GM18520 (cell line): ENCODE measurements around the gene SERPINB13.

Experiments used
- ATAC-seq: cut with Tn5 transposase; IDR thresholded peaks from one replicate; pipeline ENCODE4 v1.9.1; 2021; ENCODE audit not compliant: unreplicated experiment

The SERPINB13 gene

DNA sequence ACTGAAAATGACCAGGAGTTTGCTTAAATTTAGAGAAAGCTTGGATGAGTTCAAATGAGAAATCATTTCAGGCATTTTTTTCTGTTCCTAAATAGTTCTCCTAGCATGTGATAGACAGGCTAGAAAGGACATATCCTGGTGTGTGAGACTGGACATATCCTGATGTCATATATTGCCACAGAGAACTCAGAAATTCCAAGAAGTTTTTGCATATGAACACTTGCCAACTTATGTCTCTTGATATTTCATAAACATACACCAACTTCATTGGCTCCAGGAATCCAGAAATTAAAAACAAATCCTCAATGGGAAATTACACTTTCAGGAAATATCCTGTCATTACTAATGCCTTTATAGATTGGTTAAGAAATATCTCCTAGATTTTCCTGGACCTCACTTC, 59.8 kb downstream of the SERPINB13 start:
- ATAC-seq = no peak

DNA sequence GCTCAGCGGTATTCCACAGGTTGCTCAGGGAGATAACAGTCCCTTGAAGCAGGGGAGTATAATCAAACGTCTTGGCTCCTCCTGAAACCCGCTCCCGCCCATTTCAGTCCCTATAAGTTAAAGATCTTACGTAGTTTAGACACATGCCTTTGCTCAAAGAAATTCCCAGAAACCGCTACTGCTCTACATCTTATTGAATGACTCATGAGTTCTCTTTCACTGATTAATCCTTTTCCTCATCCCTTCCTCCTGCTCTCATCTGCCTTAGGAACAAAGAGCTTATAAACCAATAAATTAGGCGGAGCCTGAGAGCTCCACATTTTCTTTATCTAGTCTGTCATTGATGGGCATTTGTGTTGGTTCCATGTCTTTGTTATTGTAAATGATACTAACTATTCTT, 61.1 kb downstream of the SERPINB13 start:
- no peak for ATAC-seq
